Omental fat pad (tissue), 4 donors: Measurements from ENCODE around the gene TNNT1. TPM values are rescaled to one million over a fixed set of nuclear protein-coding genes. Genes with fewer than 3 reads are reported as not detected.
A peak's percentile ranks its signal among the peaks of the same experiment; 100 is the strongest.

Experiments used
- ATAC-seq: fragments of 150-250 bp; one replicate; pipeline ENCODE4 v1.9.1; 2016; ENCODE audit warnings: mild to moderate bottlenecking, moderate library complexity; ENCODE audit not compliant: low FRiP score
- DNase-seq: peaks from one replicate; pipeline ENCODE4 v3.0.0-alpha.2; 2019; ENCODE audit warnings: low spot score
- total RNA-seq, 4 donors: library from RNA; depleted of rRNA; stranded (reverse); fragments of >200 nt; gene quantifications; one replicate each; pipeline ENCODE4 v1.1.0, GENCODE V29; 2016
- TF ChIP-seq, protein P1 (sequence below), 3 donors: fragments of 450-650 bp; IDR thresholded peaks; one replicate each; pipeline ENCODE4 v1.5.1; 2016 to 2017; ENCODE audit warnings: antibody characterized with exemption in 3 of 3, mild to moderate bottlenecking in 3 of 3, moderate library complexity in 2 of 3

Gene TNNT1
- total RNA-seq, 4 donors from 2014 or later, result 1.9 to 7.2 (median 4.3) TPM; not detected in 1

GRCh38 chr19:55188625-55189024 lies 39.6 kb upstream of the TNNT1 start:
- ATAC-seq, result no peak
- DNase-seq, result no peak
- TF ChIP-seq, protein P1, sequence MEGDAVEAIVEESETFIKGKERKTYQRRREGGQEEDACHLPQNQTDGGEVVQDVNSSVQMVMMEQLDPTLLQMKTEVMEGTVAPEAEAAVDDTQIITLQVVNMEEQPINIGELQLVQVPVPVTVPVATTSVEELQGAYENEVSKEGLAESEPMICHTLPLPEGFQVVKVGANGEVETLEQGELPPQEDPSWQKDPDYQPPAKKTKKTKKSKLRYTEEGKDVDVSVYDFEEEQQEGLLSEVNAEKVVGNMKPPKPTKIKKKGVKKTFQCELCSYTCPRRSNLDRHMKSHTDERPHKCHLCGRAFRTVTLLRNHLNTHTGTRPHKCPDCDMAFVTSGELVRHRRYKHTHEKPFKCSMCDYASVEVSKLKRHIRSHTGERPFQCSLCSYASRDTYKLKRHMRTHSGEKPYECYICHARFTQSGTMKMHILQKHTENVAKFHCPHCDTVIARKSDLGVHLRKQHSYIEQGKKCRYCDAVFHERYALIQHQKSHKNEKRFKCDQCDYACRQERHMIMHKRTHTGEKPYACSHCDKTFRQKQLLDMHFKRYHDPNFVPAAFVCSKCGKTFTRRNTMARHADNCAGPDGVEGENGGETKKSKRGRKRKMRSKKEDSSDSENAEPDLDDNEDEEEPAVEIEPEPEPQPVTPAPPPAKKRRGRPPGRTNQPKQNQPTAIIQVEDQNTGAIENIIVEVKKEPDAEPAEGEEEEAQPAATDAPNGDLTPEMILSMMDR (IDR thresholded peaks at IDR 0.05), result no peak

- TF ChIP-seq, protein P1 (IDR thresholded peaks at IDR 0.05), result no peak
- ATAC-seq (no peak), DNase-seq (no peak)
Measured at GRCh38 chr19:55186080-55186479, 37.1 kb upstream of the TNNT1 start.

DNA sequence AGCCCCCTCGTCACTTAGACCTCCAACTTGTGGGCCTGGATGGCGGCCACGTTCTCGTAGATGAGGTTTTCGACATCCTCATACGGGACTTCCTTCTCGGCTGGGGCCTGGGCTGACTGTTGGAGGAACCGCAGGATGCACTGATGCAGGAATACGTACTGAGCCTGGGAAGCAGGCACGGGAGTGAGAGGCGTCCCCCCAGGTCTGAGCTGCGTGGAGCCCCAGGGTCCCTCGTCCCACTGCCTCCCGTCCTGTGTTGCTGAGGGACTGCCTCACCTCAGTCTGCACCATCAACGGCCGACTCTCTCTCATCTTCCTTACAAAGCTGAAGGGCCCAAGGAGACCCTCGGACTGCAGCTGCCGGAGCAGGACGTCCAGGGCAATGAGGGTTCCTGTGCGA lies 32.7 kb upstream of the TNNT1 start:
- TF ChIP-seq, protein P1 (IDR thresholded peaks at IDR 0.05), result no peak
- no peak for ATAC-seq
- no peak for DNase-seq

DNA sequence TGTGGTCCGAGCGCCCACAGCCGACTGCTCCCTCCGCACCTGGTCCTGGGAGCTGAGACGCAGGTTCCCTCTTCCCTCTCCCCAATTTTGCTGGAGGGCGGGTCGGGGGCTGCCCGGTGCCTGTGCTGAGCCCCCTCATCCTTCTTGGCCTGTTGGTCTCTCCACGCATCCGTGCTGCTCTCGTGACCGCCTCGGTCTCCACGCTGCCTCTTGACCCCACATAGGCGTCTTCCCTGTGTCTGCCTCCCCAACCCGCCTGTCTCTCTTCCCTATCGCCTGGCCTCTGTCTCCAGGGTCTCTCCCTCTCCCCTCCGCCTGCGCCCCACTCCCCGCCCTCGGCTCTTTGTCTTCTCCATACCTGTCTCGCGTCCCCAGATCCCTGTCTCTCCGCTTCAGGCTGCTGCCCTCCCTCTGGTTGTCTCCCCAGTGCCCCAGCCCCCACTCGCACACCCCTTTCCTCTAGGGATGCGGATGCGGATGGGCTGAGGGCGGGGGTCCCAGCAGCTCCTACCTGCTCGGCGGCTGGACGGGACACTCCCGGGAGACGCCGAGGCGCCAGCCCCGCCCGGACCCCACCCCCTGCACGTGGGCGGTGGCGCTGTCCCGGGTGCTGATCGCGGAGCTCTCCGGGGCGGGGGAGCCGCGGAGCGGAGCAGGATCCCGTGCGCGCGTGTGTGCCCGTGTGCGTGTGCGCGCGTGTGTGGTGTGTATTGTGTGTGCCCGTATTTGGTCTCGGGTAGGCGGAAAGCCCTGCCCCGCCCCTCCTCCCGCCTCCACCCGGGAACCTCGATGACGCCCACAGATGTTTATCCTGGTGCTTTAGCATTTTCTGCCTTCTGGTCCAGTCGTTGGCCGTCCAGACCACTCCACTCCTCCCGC lies 30.8 kb upstream of the TNNT1 start, which contains the start of gene SYT5:
SYT5 (minus strand) TSS at position 684 of the 879 bp plus-strand sequence. CDS start 1,248 bp downstream, outside the sequence.
- ATAC-seq (peak; percentile 30), DNase-seq (no peak)
- TF ChIP-seq, protein P1 (IDR thresholded peaks at IDR 0.05), result no peak

- DNase-seq, result no peak
- ATAC-seq, result peak; percentile 30
Measured at GRCh38 chr19:55178781-55179599, 30.0 kb upstream of the TNNT1 start.

DNA sequence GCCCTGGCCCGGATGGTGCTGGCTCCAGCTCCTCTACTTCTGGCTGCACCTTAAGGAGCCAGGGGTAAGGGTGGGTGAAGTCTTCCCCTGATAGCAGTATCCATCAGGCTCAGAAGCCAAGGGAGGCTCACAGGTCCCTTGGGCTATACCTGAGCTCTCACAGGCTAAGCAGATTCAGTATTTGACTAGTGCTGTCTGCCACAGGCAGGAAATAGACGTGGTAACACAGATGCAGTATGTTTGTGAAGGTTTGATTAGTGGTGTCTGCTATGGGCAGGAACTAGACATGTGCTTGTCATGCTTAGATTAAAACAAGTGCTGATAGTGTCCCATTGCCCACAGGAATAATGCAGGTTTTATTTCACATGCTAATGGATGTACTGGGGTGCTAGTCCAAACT lies 27.1 kb upstream of the TNNT1 start:
- TF ChIP-seq, protein P1 (IDR thresholded peaks at IDR 0.05), result no peak
- no peak for DNase-seq
- ATAC-seq, result no peak

More at GRCh38 chr19:55178781-55179599, 30.0 kb upstream of the TNNT1 start:
- TF ChIP-seq, protein P1 (IDR thresholded peaks at IDR 0.05), result no peak
